NT2/D1 (cell line): ENCODE results near the gene RNLS.

Experiments
- YY1 ChIP-seq: IDR thresholded peaks from 2 replicates; pipeline ENCODE4 v1.6.1; 2011; ENCODE audit not compliant: insufficient read length, insufficient read depth
- ZNF274 ChIP-seq: IDR thresholded peaks from 2 replicates; pipeline ENCODE4 v1.6.1; 2011; ENCODE audit warnings: mild to moderate bottlenecking, low read depth, low read length

GRCh38 chr10:88620441-88620840 is 37.3 kb upstream of the RNLS start:
- no peak for TF ChIP-seq YY1
- TF ChIP-seq ZNF274 = no peak
